Upper lobe of left lung (tissue), 4 donors: Measurements from ENCODE around the gene TNFRSF18.

Experiments used
- POLR2A ChIP-seq, 4 donors: fragments of 450-650 bp; IDR thresholded peaks; one replicate each; pipeline ENCODE4 v1.5.1; 2016 to 2017; ENCODE audit warnings: antibody characterized with exemption in 4 of 4, mild to moderate bottlenecking in 2 of 4
- POLR2AphosphoS5 ChIP-seq, 2 donors: sonication (generic); formaldehyde crosslinking; IDR thresholded peaks; one replicate each; pipeline ENCODE4 v1.5.1; 2017; ENCODE audit warnings: antibody characterized with exemption in 2 of 2
- TF ChIP-seq, protein P1 (sequence below), 6 experiments: fragments of 450-650 bp in 4 of 6; fragments of 200-600 bp in 2 of 6; sonication (generic) in 2 of 6; IDR thresholded peaks; one replicate each; pipeline ENCODE4 v1.5.1; 2016 to 2019; ENCODE audit warnings: antibody characterized with exemption in 6 of 6

GRCh38 chr1:1211541-1212441, 5.4 kb upstream of the TNFRSF18 start:
- TF ChIP-seq POLR2A (IDR thresholded peaks at IDR 0.05) = no peak
- TF ChIP-seq, protein P1, sequence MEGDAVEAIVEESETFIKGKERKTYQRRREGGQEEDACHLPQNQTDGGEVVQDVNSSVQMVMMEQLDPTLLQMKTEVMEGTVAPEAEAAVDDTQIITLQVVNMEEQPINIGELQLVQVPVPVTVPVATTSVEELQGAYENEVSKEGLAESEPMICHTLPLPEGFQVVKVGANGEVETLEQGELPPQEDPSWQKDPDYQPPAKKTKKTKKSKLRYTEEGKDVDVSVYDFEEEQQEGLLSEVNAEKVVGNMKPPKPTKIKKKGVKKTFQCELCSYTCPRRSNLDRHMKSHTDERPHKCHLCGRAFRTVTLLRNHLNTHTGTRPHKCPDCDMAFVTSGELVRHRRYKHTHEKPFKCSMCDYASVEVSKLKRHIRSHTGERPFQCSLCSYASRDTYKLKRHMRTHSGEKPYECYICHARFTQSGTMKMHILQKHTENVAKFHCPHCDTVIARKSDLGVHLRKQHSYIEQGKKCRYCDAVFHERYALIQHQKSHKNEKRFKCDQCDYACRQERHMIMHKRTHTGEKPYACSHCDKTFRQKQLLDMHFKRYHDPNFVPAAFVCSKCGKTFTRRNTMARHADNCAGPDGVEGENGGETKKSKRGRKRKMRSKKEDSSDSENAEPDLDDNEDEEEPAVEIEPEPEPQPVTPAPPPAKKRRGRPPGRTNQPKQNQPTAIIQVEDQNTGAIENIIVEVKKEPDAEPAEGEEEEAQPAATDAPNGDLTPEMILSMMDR (IDR thresholded peaks at IDR 0.05) = no peak
- TF ChIP-seq POLR2AphosphoS5 (IDR thresholded peaks at IDR 0.05) = no peak
